GM10847 (cell line): ENCODE data around the gene SH3RF1.

Source experiments
- POLR2A ChIP-seq: IDR thresholded peaks from 2 replicates; pipeline ENCODE4 v1.6.1; 2011; ENCODE audit not compliant: insufficient read length; ENCODE audit errors: extremely low read depth

SH3RF1 gene

GRCh38 chr4:169225058-169225751 is 45.6 kb downstream of the SH3RF1 start:
- TF ChIP-seq POLR2A = no peak

GRCh38 chr4:169222761-169223160 is 48.0 kb downstream of the SH3RF1 start:
- no peak for TF ChIP-seq POLR2A

- no peak for TF ChIP-seq POLR2A
Observed at GRCh38 chr4:169221662-169222061, 49.1 kb downstream of the SH3RF1 start.

GRCh38 chr4:169220854-169221411 is 49.8 kb downstream of the SH3RF1 start:
- no peak for TF ChIP-seq POLR2A

GRCh38 chr4:169220447-169220846 is 50.3 kb downstream of the SH3RF1 start:
- TF ChIP-seq POLR2A = no peak

- TF ChIP-seq POLR2A = no peak
Observed at GRCh38 chr4:169219440-169219839, 51.3 kb downstream of the SH3RF1 start.

GRCh38 chr4:169215656-169216055 is 55.1 kb downstream of the SH3RF1 start:
- no peak for TF ChIP-seq POLR2A

GRCh38 chr4:169212981-169213380 is 57.8 kb downstream of the SH3RF1 start:
- no peak for TF ChIP-seq POLR2A

GRCh38 chr4:169210504-169211118 is 60.1 kb downstream of the SH3RF1 start:
- TF ChIP-seq POLR2A = no peak

- TF ChIP-seq POLR2A = no peak
Observed at GRCh38 chr4:169209388-169209883, 61.3 kb downstream of the SH3RF1 start.

GRCh38 chr4:169208516-169208915 is 62.2 kb downstream of the SH3RF1 start:
- no peak for TF ChIP-seq POLR2A

- TF ChIP-seq POLR2A = no peak
Observed at GRCh38 chr4:169208090-169208455, 62.7 kb downstream of the SH3RF1 start.

- TF ChIP-seq POLR2A = no peak
Observed at GRCh38 chr4:169207436-169208089, 63.2 kb downstream of the SH3RF1 start.

- TF ChIP-seq POLR2A = no peak
Observed at GRCh38 chr4:169205744-169206080, 65.0 kb downstream of the SH3RF1 start.

GRCh38 chr4:169205075-169205743 is 65.5 kb downstream of the SH3RF1 start:
- TF ChIP-seq POLR2A = no peak

- TF ChIP-seq POLR2A = no peak
Observed at GRCh38 chr4:169203891-169204290, 66.9 kb downstream of the SH3RF1 start.

GRCh38 chr4:169202878-169203277 is 67.9 kb downstream of the SH3RF1 start:
- TF ChIP-seq POLR2A = no peak
